Prostate gland (tissue), 2 donors: ENCODE data around the gene KLF11.

Experiments
- POLR2A ChIP-seq: fragments of 450-650 bp; IDR thresholded peaks from one replicate; pipeline ENCODE4 v1.6.1; 2016; ENCODE audit warnings: antibody characterized with exemption, mild to moderate bottlenecking
- POLR2AphosphoS5 ChIP-seq: sonication (generic); formaldehyde crosslinking; IDR thresholded peaks from one replicate; pipeline ENCODE4 v1.6.1; 2017; ENCODE audit warnings: antibody characterized with exemption
- TF ChIP-seq, protein P1 (sequence below), 4 experiments: fragments of 200-600 bp in 2 of 4; fragments of 450-650 bp in 2 of 4; sonication (generic) in 2 of 4; IDR thresholded peaks; 1 replicate in 3 of 4; 2 replicates in 1 of 4; pipeline ENCODE4 v1.5.1; 2016 to 2019; ENCODE audit warnings: antibody characterized with exemption in 4 of 4, mild to moderate bottlenecking in 2 of 4, moderate library complexity in 2 of 4

DNA sequence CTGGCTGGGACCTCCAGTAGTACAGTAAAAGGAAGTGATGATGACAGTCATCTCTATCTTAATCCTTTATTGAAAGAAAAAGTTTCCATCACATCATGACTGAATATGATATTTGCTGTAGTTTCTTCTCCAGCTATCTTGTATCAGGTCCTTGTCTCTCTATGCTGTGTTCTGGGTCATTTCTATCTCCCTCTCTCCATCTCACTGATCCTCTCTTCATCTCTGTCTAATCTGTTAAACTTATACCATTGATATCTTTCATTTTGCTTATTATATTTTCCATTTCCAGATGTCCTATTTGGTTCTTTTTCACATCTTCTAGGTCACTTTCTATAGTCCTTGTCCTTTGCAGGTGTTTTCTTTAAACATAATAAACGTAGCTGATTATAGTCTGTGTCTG, 24.5 kb downstream of the KLF11 start:
- TF ChIP-seq, protein P1, sequence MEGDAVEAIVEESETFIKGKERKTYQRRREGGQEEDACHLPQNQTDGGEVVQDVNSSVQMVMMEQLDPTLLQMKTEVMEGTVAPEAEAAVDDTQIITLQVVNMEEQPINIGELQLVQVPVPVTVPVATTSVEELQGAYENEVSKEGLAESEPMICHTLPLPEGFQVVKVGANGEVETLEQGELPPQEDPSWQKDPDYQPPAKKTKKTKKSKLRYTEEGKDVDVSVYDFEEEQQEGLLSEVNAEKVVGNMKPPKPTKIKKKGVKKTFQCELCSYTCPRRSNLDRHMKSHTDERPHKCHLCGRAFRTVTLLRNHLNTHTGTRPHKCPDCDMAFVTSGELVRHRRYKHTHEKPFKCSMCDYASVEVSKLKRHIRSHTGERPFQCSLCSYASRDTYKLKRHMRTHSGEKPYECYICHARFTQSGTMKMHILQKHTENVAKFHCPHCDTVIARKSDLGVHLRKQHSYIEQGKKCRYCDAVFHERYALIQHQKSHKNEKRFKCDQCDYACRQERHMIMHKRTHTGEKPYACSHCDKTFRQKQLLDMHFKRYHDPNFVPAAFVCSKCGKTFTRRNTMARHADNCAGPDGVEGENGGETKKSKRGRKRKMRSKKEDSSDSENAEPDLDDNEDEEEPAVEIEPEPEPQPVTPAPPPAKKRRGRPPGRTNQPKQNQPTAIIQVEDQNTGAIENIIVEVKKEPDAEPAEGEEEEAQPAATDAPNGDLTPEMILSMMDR (IDR thresholded peaks at IDR 0.05) = no peak
- TF ChIP-seq POLR2A (no peak), POLR2AphosphoS5 (no peak)
